Neural cell (in vitro differentiated cells): Measurements from ENCODE around the gene FMO2. TPM values are rescaled to one million over a fixed set of nuclear protein-coding genes. Genes with fewer than 3 reads are reported as not detected.

Source experiments
- H2AFZ ChIP-seq: fragments of 200-600, 300-800 bp; sonication (generic), shearing (Covaris generic); 2 replicates; pipeline ENCODE4 v1.6.0; 2014; ENCODE audit warnings: low read depth, mild to moderate bottlenecking, antibody characterized with exemption, low read length, moderate library complexity
- H3F3A ChIP-seq: fragments of 200-600 bp; shearing (Covaris generic); 2 replicates; pipeline ENCODE4 v1.6.1; 2016; ENCODE audit warnings: mild to moderate bottlenecking, moderate library complexity, mixed read lengths, antibody characterized with exemption, low read length; ENCODE audit not compliant: insufficient read depth, poor library complexity, severe bottlenecking
- H3K27ac ChIP-seq: fragments of 200-600, 300-800 bp; sonication (generic), shearing (Covaris generic); 2 replicates; pipeline ENCODE4 v1.5.1; 2014; ENCODE audit warnings: mild to moderate bottlenecking, low read length, moderate library complexity
- H3K27me3 ChIP-seq: fragments of 300-800, 200-600 bp; sonication (generic), shearing (Covaris generic); 2 replicates; pipeline ENCODE4 v1.6.0; 2014; ENCODE audit warnings: mild to moderate bottlenecking, low read depth, low read length, moderate library complexity; ENCODE audit not compliant: insufficient read depth
- H3K36me3 ChIP-seq: fragments of 300-800, 200-600 bp; sonication (generic), shearing (Covaris generic); 2 replicates; pipeline ENCODE4 v1.5.1; 2014; ENCODE audit warnings: mild to moderate bottlenecking, antibody characterized with exemption, low read length, moderate library complexity; ENCODE audit not compliant: insufficient read depth
- H3K4me2 ChIP-seq: fragments of 300-800, 200-600 bp; sonication (generic), shearing (Covaris generic); 2 replicates; pipeline ENCODE4 v1.6.0; 2014; ENCODE audit warnings: mild to moderate bottlenecking, low read length
- H3K4me3 ChIP-seq: fragments of 300-800, 200-600 bp; sonication (generic), shearing (Covaris generic); 2 replicates; pipeline ENCODE4 v1.5.1; 2014; ENCODE audit warnings: mild to moderate bottlenecking, low read length, moderate library complexity
- H3K79me2 ChIP-seq: fragments of 200-600 bp; shearing (Covaris generic); replicated peaks from 2 replicates; pipeline ENCODE4 v1.6.0; 2014; ENCODE audit warnings: mild to moderate bottlenecking, low read length, moderate library complexity; ENCODE audit not compliant: insufficient read depth
- H3K9ac ChIP-seq: fragments of 300-800, 200-600 bp; sonication (generic), shearing (Covaris generic); 2 replicates; pipeline ENCODE4 v1.6.1; 2016; ENCODE audit warnings: mild to moderate bottlenecking, low read length, mixed read lengths
- H3K9me2 ChIP-seq: fragments of 200-600 bp; shearing (Covaris generic); 2 replicates; pipeline ENCODE4 v1.6.1; 2016; ENCODE audit warnings: mild to moderate bottlenecking, low read length, mixed read lengths; ENCODE audit not compliant: insufficient read depth
- H3K9me3 ChIP-seq: fragments of 200-600, 300-800 bp; sonication (generic), shearing (Covaris generic); 2 replicates; pipeline ENCODE4 v1.6.1; 2016; ENCODE audit warnings: mild to moderate bottlenecking, mixed run types, low read length, moderate library complexity, mixed read lengths
- H4K20me1 ChIP-seq: fragments of 200-600 bp; shearing (Covaris generic); 2 replicates; pipeline ENCODE4 v1.6.1; 2016; ENCODE audit warnings: mild to moderate bottlenecking, mixed run types; ENCODE audit not compliant: insufficient read depth
- CTCF ChIP-seq: fragments of 450-650 bp; IDR thresholded peaks from 2 replicates; pipeline ENCODE4 v1.5.1; 2014; ENCODE audit warnings: antibody characterized with exemption, mild to moderate bottlenecking, moderate library complexity; ENCODE audit not compliant: poor library complexity, severe bottlenecking
- EP300 ChIP-seq: fragments of 450-650 bp; conservative IDR thresholded peaks from 2 replicates; pipeline ENCODE4 v1.6.1; 2014; ENCODE audit warnings: antibody characterized with exemption, mild to moderate bottlenecking, moderate library complexity; ENCODE audit not compliant: poor library complexity, severe bottlenecking
- EZH2 ChIP-seq: fragments of 200-600, 300-800 bp; shearing (Covaris generic), sonication (generic); IDR thresholded peaks from 2 replicates; pipeline ENCODE4 v1.6.1; 2014; ENCODE audit warnings: antibody characterized with exemption, low read length, borderline replicate concordance, mild to moderate bottlenecking; ENCODE audit not compliant: insufficient read depth, poor library complexity, severe bottlenecking
- MXI1 ChIP-seq: fragments of 450-650 bp; conservative IDR thresholded peaks from 2 replicates; pipeline ENCODE4 v1.6.1; 2014; ENCODE audit warnings: antibody characterized with exemption, mild to moderate bottlenecking; ENCODE audit not compliant: poor library complexity, severe bottlenecking
- POLR2AphosphoS5 ChIP-seq: IDR thresholded peaks from 2 replicates; pipeline ENCODE4 v1.6.1; 2012
- RAD21 ChIP-seq: fragments of 450-650 bp; conservative IDR thresholded peaks from 2 replicates; pipeline ENCODE4 v1.6.1; 2014; ENCODE audit warnings: antibody characterized with exemption, mild to moderate bottlenecking, moderate library complexity
- REST ChIP-seq: IDR thresholded peaks from 2 replicates; pipeline ENCODE4 v1.6.1; 2012; ENCODE audit warnings: borderline replicate concordance
- SMC3 ChIP-seq: fragments of 450-650 bp; conservative IDR thresholded peaks from 2 replicates; pipeline ENCODE4 v1.6.1; 2014; ENCODE audit warnings: antibody characterized with exemption, mild to moderate bottlenecking, moderate library complexity; ENCODE audit not compliant: poor library complexity
- TAF1 ChIP-seq: IDR thresholded peaks from 2 replicates; pipeline ENCODE4 v1.6.1; 2012; ENCODE audit warnings: low read depth
- polyA plus RNA-seq: library from polyadenylated mRNA; depleted of rRNA; stranded (reverse); fragments of >200 nt; gene quantifications from 2 replicates; pipeline ENCODE4 v1.2.3, GENCODE V29; 2014

Gene FMO2
- polyA plus RNA-seq, 1 donor from 2014 or later: not detected

- Histone ChIP-seq H3F3A (no peaks in the 10 kb centered on the region), H3K36me3 (no peaks in the 10 kb centered on the region), H3K4me3 (no peak overlapping the region), H3K27me3 (no peaks in the 10 kb centered on the region), H4K20me1 (no peaks in the 10 kb centered on the region), H3K9ac (no peak overlapping the region), H3K9me2 (no peaks in the 10 kb centered on the region), H3K27ac (no peak overlapping the region), H3K4me2 (no peak overlapping the region), H2AFZ (no peak overlapping the region), H3K79me2 (no peaks in the 10 kb centered on the region), H3K9me3 (no peaks in the 10 kb centered on the region)
- no peak for TF ChIP-seq RAD21
- no peak for TF ChIP-seq EZH2
- no peak for TF ChIP-seq SMC3
- TF ChIP-seq REST: no peak
- no peak for TF ChIP-seq MXI1
- no peak for TF ChIP-seq POLR2AphosphoS5
- TF ChIP-seq CTCF: no peak
- TF ChIP-seq EP300: no peak
These were observed 44.7 kb upstream of the FMO2 start for GRCh38 chr1:171140401-171140800.

GRCh38 chr1:171140956-171141687 lies 44.0 kb upstream of the FMO2 start:
- Histone ChIP-seq H3K27ac (no peak overlapping the region), H3F3A (no peaks in the 10 kb centered on the region), H3K27me3 (no peaks in the 10 kb centered on the region), H3K9me3 (no peaks in the 10 kb centered on the region), H3K4me3 (no peak overlapping the region), H3K9me2 (no peaks in the 10 kb centered on the region), H4K20me1 (no peaks in the 10 kb centered on the region), H3K36me3 (no peaks in the 10 kb centered on the region), H2AFZ (no peak overlapping the region), H3K9ac (no peak overlapping the region), H3K4me2 (no peak overlapping the region), H3K79me2 (no peaks in the 10 kb centered on the region)
- TF ChIP-seq EZH2 (no peak), POLR2AphosphoS5 (no peak), RAD21 (no peak), TAF1 (no peak), SMC3 (no peak), MXI1 (no peak), CTCF (no peak), REST (no peak), EP300 (no peak)
